Fibroblast of lung (primary cell): ENCODE results near the gene CA12. TPM values are rescaled to one million over a fixed set of nuclear protein-coding genes. Genes with fewer than 3 reads are reported as not detected.
"Not testable (repeated sequence)": the region's sequence is repeated elsewhere in the genome, so short reads cannot be mapped to it uniquely, and the experiment has no call there.

Source experiments
- DNase-seq, 2 donors: peaks; one replicate each; pipeline versions ENCODE4 v3.0.0 to v3.0.0-alpha.2; 2010; ENCODE audit warnings: low read depth in 2 of 2
- H2AFZ ChIP-seq: 2 replicates; pipeline ENCODE4 v1.5.1; 2012; ENCODE audit warnings: low read length, control low read depth, inconsistent platforms
- H3K27ac ChIP-seq: 2 replicates; pipeline ENCODE4 v1.5.1; 2011; ENCODE audit warnings: low read length, control low read depth; ENCODE audit not compliant: insufficient read depth
- H3K27me3 ChIP-seq: 2 replicates; pipeline ENCODE4 v1.5.1; 2011; ENCODE audit warnings: mild to moderate bottlenecking, low read length; ENCODE audit not compliant: control insufficient read depth, insufficient read depth
- H3K36me3 ChIP-seq: 2 replicates; pipeline ENCODE4 v1.5.1; 2011; ENCODE audit warnings: low read length; ENCODE audit not compliant: control insufficient read depth, insufficient read depth
- H3K4me1 ChIP-seq: 2 replicates; pipeline ENCODE4 v1.5.1; 2011; ENCODE audit warnings: low read length; ENCODE audit not compliant: control insufficient read depth, insufficient read depth; ENCODE audit errors: extremely low read depth
- H3K4me2 ChIP-seq: 2 replicates; pipeline ENCODE4 v1.5.1; 2011; ENCODE audit warnings: low read length, control low read depth; ENCODE audit not compliant: insufficient read depth; ENCODE audit errors: extremely low read depth
- H3K4me3 ChIP-seq, 4 experiments: fragments of 200-600 bp in 1 of 4; sonication (generic) in 1 of 4; replicated peaks in 1 of 4; 2 replicates each; pipeline ENCODE4 v1.5.1; 2011 to 2016; ENCODE audit warnings: low read length in 4 of 4, low read depth in 3 of 4, mild to moderate bottlenecking in 3 of 4, control low read depth in 2 of 4, inconsistent platforms in 1 of 4, mixed read lengths in 1 of 4; ENCODE audit not compliant: insufficient read depth in 1 of 4; ENCODE audit errors: control extremely low read depth in 1 of 4
- H3K79me2 ChIP-seq: 2 replicates; pipeline ENCODE4 v1.5.1; 2012; ENCODE audit warnings: mild to moderate bottlenecking, low read length, inconsistent platforms; ENCODE audit not compliant: control insufficient read depth, insufficient read depth
- H3K9ac ChIP-seq: 2 replicates; pipeline ENCODE4 v1.5.1; 2011; ENCODE audit warnings: mild to moderate bottlenecking, low read length, control low read depth; ENCODE audit not compliant: insufficient read depth
- H3K9me3 ChIP-seq: 2 replicates; pipeline ENCODE4 v1.5.1; 2012; ENCODE audit warnings: low read depth, low read length; ENCODE audit not compliant: control insufficient read depth, insufficient read depth
- H4K20me1 ChIP-seq: 2 replicates; pipeline ENCODE4 v1.5.1; 2011; ENCODE audit warnings: low read length; ENCODE audit not compliant: control insufficient read depth, insufficient read depth; ENCODE audit errors: extremely low read depth
- EZH2 ChIP-seq: IDR thresholded peaks from 2 replicates; pipeline ENCODE4 v1.5.1; 2012; ENCODE audit warnings: low read length, control low read depth, mild to moderate bottlenecking; ENCODE audit errors: missing control alignments
- polyA plus RNA-seq, 2 donors: library from polyadenylated mRNA; depleted of rRNA in 1 of 2; stranded (reverse) in 1 of 2; unstranded in 1 of 2; fragments of >200 nt; gene quantifications; 2 replicates each; pipeline ENCODE4 v1.2.1, GENCODE V29; 2011 to 2012; ENCODE audit warnings: missing spikeins in 1 of 2
- total RNA-seq: library from RNA; depleted of rRNA; stranded (reverse); fragments of >200 nt; gene quantifications from 2 replicates; pipeline ENCODE4 v1.2.1, GENCODE V29; 2014
- TF ChIP-seq, protein P1 (sequence below), 2 donors: IDR thresholded peaks in 1 of 2; conservative IDR thresholded peaks in 1 of 2; 1 replicate in 1 of 2; 2 replicates in 1 of 2; pipeline ENCODE4 v1.5.1; 2011 to 2012; ENCODE audit warnings: low read length in 2 of 2, control low read depth in 1 of 2, inconsistent platforms in 1 of 2, low read depth in 1 of 2, mild to moderate bottlenecking in 1 of 2

Gene CA12
- total and polyA plus RNA-seq, 2 donors (not counting 1 experiment from before 2014, with no cell fraction given): 30.6 to 48.4 TPM

- no peak for TF ChIP-seq EZH2
- TF ChIP-seq, protein P1, sequence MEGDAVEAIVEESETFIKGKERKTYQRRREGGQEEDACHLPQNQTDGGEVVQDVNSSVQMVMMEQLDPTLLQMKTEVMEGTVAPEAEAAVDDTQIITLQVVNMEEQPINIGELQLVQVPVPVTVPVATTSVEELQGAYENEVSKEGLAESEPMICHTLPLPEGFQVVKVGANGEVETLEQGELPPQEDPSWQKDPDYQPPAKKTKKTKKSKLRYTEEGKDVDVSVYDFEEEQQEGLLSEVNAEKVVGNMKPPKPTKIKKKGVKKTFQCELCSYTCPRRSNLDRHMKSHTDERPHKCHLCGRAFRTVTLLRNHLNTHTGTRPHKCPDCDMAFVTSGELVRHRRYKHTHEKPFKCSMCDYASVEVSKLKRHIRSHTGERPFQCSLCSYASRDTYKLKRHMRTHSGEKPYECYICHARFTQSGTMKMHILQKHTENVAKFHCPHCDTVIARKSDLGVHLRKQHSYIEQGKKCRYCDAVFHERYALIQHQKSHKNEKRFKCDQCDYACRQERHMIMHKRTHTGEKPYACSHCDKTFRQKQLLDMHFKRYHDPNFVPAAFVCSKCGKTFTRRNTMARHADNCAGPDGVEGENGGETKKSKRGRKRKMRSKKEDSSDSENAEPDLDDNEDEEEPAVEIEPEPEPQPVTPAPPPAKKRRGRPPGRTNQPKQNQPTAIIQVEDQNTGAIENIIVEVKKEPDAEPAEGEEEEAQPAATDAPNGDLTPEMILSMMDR (conservative IDR thresholded peaks at IDR 0.05 in 1 of 2, IDR thresholded peaks at IDR 0.05 in 1 of 2; ENCODE audit: low read depth in 1 of 2, low read length in 2 of 2): no peak
- H3K4me2 ChIP-seq: no peak overlapping the region
- no peak overlapping the region for H3K27ac ChIP-seq
- H3K9me3 ChIP-seq: no peaks in the 10 kb centered on the region
- H3K4me3 ChIP-seq: no peak overlapping the region
- H3K79me2 ChIP-seq: no peaks in the 10 kb centered on the region
- H2AFZ ChIP-seq: no peak overlapping the region
- no peaks in the 10 kb centered on the region for H4K20me1 ChIP-seq
- H3K27me3 ChIP-seq: no peaks in the 10 kb centered on the region
- no peak overlapping the region for H3K9ac ChIP-seq
- peak in 1 of 2 donors; percentile 25 for DNase-seq
- no peaks in the 10 kb centered on the region for H3K36me3 ChIP-seq
- H3K4me1 ChIP-seq: no peaks in the 10 kb centered on the region
Observed at GRCh38 chr15:63323798-63324563, 57.7 kb downstream of the CA12 start.

DNA sequence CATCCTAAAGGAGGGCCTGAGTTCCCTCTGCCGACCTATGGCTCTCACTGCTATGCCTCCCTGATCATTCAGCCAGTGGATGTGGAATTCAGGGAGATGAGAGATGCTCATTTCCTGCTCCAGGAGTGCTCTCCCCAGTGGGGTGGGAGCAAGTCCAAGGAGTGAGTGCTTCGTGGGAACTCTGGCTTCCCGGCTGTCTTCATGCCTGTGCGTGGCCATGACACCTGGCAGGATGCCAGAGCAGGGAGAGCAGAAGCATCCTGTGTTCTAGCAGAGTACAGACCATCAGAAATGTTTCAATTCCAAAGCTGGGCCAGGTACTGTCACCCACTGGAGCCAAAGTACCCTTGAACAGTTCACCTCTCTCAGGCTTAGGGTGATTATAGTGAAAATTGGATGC is 59.1 kb downstream of the CA12 start:
- Histone ChIP-seq H3K4me2 (no peak overlapping the region), H3K36me3 (no peaks in the 10 kb centered on the region), H3K79me2 (no peaks in the 10 kb centered on the region), H3K4me1 (no peaks in the 10 kb centered on the region), H4K20me1 (no peaks in the 10 kb centered on the region), H3K9ac (no peak overlapping the region), H3K9me3 (no peaks in the 10 kb centered on the region), H2AFZ (peak overlapping the region; percentile 24), H3K4me3 (no peak overlapping the region), H3K27me3 (no peaks in the 10 kb centered on the region), H3K27ac (no peak overlapping the region)
- DNase-seq: peak in 1 of 2 donors; percentile 38
- no peak for TF ChIP-seq EZH2
- TF ChIP-seq, protein P1 (conservative IDR thresholded peaks at IDR 0.05 in 1 of 2, IDR thresholded peaks at IDR 0.05 in 1 of 2; ENCODE audit: low read depth in 1 of 2, low read length in 2 of 2): no peak

GRCh38 chr15:63321462-63321861 is 60.2 kb downstream of the CA12 start:
- Histone ChIP-seq H3K27ac (no peak overlapping the region), H2AFZ (no peak overlapping the region), H3K4me1 (no peaks in the 10 kb centered on the region), H4K20me1 (no peaks in the 10 kb centered on the region), H3K9ac (no peak overlapping the region), H3K79me2 (no peaks in the 10 kb centered on the region), H3K9me3 (no peaks in the 10 kb centered on the region), H3K36me3 (no peaks in the 10 kb centered on the region), H3K27me3 (no peaks in the 10 kb centered on the region), H3K4me2 (no peak overlapping the region), H3K4me3 (no peak overlapping the region)
- DNase-seq: no peak
- TF ChIP-seq, protein P1 (conservative IDR thresholded peaks at IDR 0.05 in 1 of 2, IDR thresholded peaks at IDR 0.05 in 1 of 2; ENCODE audit: low read depth in 1 of 2, low read length in 2 of 2): no peak
- no peak for TF ChIP-seq EZH2

GRCh38 chr15:63320981-63321380 is 60.7 kb downstream of the CA12 start:
- H3K4me3 ChIP-seq, H3K27me3 ChIP-seq, H3K27ac ChIP-seq, H3K79me2 ChIP-seq, DNase-seq, H3K36me3 ChIP-seq, H3K9me3 ChIP-seq, H3K4me1 ChIP-seq, H3K9ac ChIP-seq, H3K4me2 ChIP-seq, H4K20me1 ChIP-seq, H2AFZ ChIP-seq: not testable (repeated sequence)

- not testable (repeated sequence) for H3K4me3 ChIP-seq, H2AFZ ChIP-seq
Observed at GRCh38 chr15:63320446-63320845, 61.2 kb downstream of the CA12 start.

More at GRCh38 chr15:63320446-63320845, 61.2 kb downstream of the CA12 start:
- H3K9ac ChIP-seq, DNase-seq, H3K9me3 ChIP-seq, H3K36me3 ChIP-seq, H3K4me1 ChIP-seq, H3K27me3 ChIP-seq, H4K20me1 ChIP-seq, H3K27ac ChIP-seq, H3K4me2 ChIP-seq, H3K79me2 ChIP-seq: not testable (repeated sequence)
